IMR-90 (cell line): ENCODE measurements around the gene AKR1C8. TPM values are rescaled to one million over a fixed set of nuclear protein-coding genes. Genes with fewer than 3 reads are reported as not detected.

Experiments used
- ATAC-seq: fragments of 200-7000 bp; cut with Tn5 transposase; 2 replicates; pipeline ENCODE4 v1.9.1; 2020; ENCODE audit warnings: low read depth, mild to moderate bottlenecking, moderate library complexity
- BruUV-seq: library from RNA; stranded (reverse); fragments of 400-500 nt; replicated peaks from 2 replicates; lab custom pipeline; 2021; lab: Mats Ljungman, UMichigan
- CTCF ChIA-PET: fragments of 300-600 bp; formaldehyde crosslinking; extraction: SDS; loops from one replicate; lab custom pipeline; 2021; ENCODE audit warnings: antibody characterized with exemption; lab: Yijun Ruan, JAX
- POLR2A ChIA-PET: fragments of 300-600 bp; sonication (Branson Sonifier 250); formaldehyde crosslinking; loops from one replicate; lab custom pipeline; 2022; ENCODE audit warnings: antibody characterized with exemption; ENCODE audit not compliant: unreplicated experiment; lab: Charles Lee
- DNase-seq: peaks from one replicate; pipeline ENCODE4 v3.0.0; 2013
- H2AFZ ChIP-seq: replicated peaks from 2 replicates; pipeline ENCODE3; 2013; ENCODE audit warnings: low read length, mild to moderate bottlenecking; ENCODE audit not compliant: poor library complexity
- H2AK5ac ChIP-seq: 2 replicates; pipeline ENCODE4 v1.6.1; 2013; ENCODE audit warnings: low read depth, low read length, inconsistent platforms
- H2AK9ac ChIP-seq: replicated peaks from 2 replicates; pipeline ENCODE3; 2013; ENCODE audit warnings: mild to moderate bottlenecking, low read depth, low read length, moderate library complexity; ENCODE audit not compliant: poor library complexity
- H2BK120ac ChIP-seq: 2 replicates; pipeline ENCODE4 v1.6.1; 2013; ENCODE audit warnings: low read depth, low read length, inconsistent platforms
- H2BK15ac ChIP-seq: 3 replicates; pipeline ENCODE4 v1.6.1; 2013; ENCODE audit warnings: low read depth, low read length, inconsistent platforms
- H2BK20ac ChIP-seq: 2 replicates; pipeline ENCODE4 v1.6.1; 2013; ENCODE audit warnings: low read depth, mild to moderate bottlenecking, inconsistent platforms, low read length, moderate library complexity
- H2BK5ac ChIP-seq: 2 replicates; pipeline ENCODE4 v1.6.1; 2013; ENCODE audit warnings: mild to moderate bottlenecking, low read depth, low read length, inconsistent platforms; ENCODE audit not compliant: poor library complexity, severe bottlenecking
- H3K14ac ChIP-seq: replicated peaks from 2 replicates; pipeline ENCODE4 v1.6.1; 2013; ENCODE audit warnings: low read depth, low read length, inconsistent platforms
- H3K18ac ChIP-seq: 2 replicates; pipeline ENCODE4 v1.6.1; 2013; ENCODE audit warnings: low read depth, low read length, control low read depth
- H3K23ac ChIP-seq: 2 replicates; pipeline ENCODE4 v1.6.1; 2013; ENCODE audit warnings: low read depth, low read length, inconsistent platforms
- H3K27ac ChIP-seq: 2 replicates; pipeline ENCODE4 v1.5.1; 2013; ENCODE audit warnings: mild to moderate bottlenecking, control low read depth, low read length; ENCODE audit not compliant: insufficient read depth
- H3K27me3 ChIP-seq: 2 replicates; pipeline ENCODE4 v1.6.1; 2013; ENCODE audit warnings: low read length; ENCODE audit not compliant: control insufficient read depth, insufficient read depth
- H3K36me3 ChIP-seq: 2 replicates; pipeline ENCODE4 v1.6.1; 2013; ENCODE audit warnings: low read length, mixed read lengths; ENCODE audit not compliant: control insufficient read depth, insufficient read depth
- H3K4ac ChIP-seq: 2 replicates; pipeline ENCODE4 v1.6.1; 2013; ENCODE audit warnings: low read depth, low read length, inconsistent platforms
- H3K4me1 ChIP-seq: 2 replicates; pipeline ENCODE4 v1.6.1; 2013; ENCODE audit warnings: low read length, mixed read lengths; ENCODE audit not compliant: control insufficient read depth, insufficient read depth
- H3K4me2 ChIP-seq: 2 replicates; pipeline ENCODE4 v1.6.1; 2013; ENCODE audit warnings: low read depth, mild to moderate bottlenecking, control low read depth, low read length, moderate library complexity
- H3K4me3 ChIP-seq: 2 replicates; pipeline ENCODE4 v1.5.1; 2013; ENCODE audit warnings: low read depth, mild to moderate bottlenecking, control low read depth, low read length, moderate library complexity; ENCODE audit not compliant: insufficient read depth
- H3K56ac ChIP-seq: 2 replicates; pipeline ENCODE4 v1.6.1; 2013; ENCODE audit warnings: low read length, inconsistent platforms; ENCODE audit not compliant: insufficient read depth; ENCODE audit errors: extremely low read depth
- H3K79me1 ChIP-seq, 2 experiments: 2 replicates each; pipeline ENCODE4 v1.6.1; 2013; ENCODE audit warnings: low read length in 2 of 2, inconsistent platforms in 1 of 2, low read depth in 1 of 2
- H3K9ac ChIP-seq: 2 replicates; pipeline ENCODE4 v1.6.1; 2013; ENCODE audit warnings: low read depth, low read length, control low read depth
- H3K9me1 ChIP-seq: 2 replicates; pipeline ENCODE4 v1.6.1; 2013; ENCODE audit warnings: low read length, inconsistent platforms; ENCODE audit not compliant: insufficient read depth
- H3K9me3 ChIP-seq: 2 replicates; pipeline ENCODE4 v1.6.1; 2013; ENCODE audit warnings: low read length; ENCODE audit not compliant: control insufficient read depth, insufficient read depth
- H4K20me1 ChIP-seq: 2 replicates; pipeline ENCODE4 v1.6.1; 2013; ENCODE audit warnings: low read length, inconsistent platforms; ENCODE audit not compliant: insufficient read depth
- H4K5ac ChIP-seq: 2 replicates; pipeline ENCODE4 v1.6.1; 2013; ENCODE audit warnings: mild to moderate bottlenecking, low read depth, low read length, control low read depth
- H4K8ac ChIP-seq, 2 experiments: 2 replicates each; pipeline ENCODE4 v1.6.1; 2013; ENCODE audit warnings: low read depth in 2 of 2, low read length in 2 of 2, control low read depth in 1 of 2, inconsistent platforms in 1 of 2
- H4K91ac ChIP-seq: 2 replicates; pipeline ENCODE4 v1.6.1; 2013; ENCODE audit warnings: low read depth, low read length, inconsistent platforms; ENCODE audit not compliant: insufficient read depth
- BHLHE40 ChIP-seq: fragments of 150-350 bp; IDR thresholded peaks from 2 replicates; pipeline ENCODE4 v1.6.1; 2016; ENCODE audit warnings: mild to moderate bottlenecking, low read depth, low read length
- CEBPB ChIP-seq: IDR thresholded peaks from 2 replicates; pipeline ENCODE4 v1.6.1; 2012; ENCODE audit warnings: low read depth, low read length, improper control_type of control experiment
- MAFK ChIP-seq: IDR thresholded peaks from 2 replicates; pipeline ENCODE4 v1.6.1; 2012; ENCODE audit warnings: low read depth, low read length, improper control_type of control experiment
- MAZ ChIP-seq: IDR thresholded peaks from 2 replicates; pipeline ENCODE4 v1.6.1; 2012; ENCODE audit warnings: low read depth, mild to moderate bottlenecking, low read length, improper control_type of control experiment, moderate library complexity, borderline replicate concordance
- POLR2A ChIP-seq: IDR thresholded peaks from 2 replicates; pipeline ENCODE4 v1.6.1; 2012; ENCODE audit warnings: mild to moderate bottlenecking, low read depth, low read length
- RAD21 ChIP-seq: IDR thresholded peaks from 2 replicates; pipeline ENCODE4 v1.6.1; 2012; ENCODE audit warnings: low read length, improper control_type of control experiment
- RCOR1 ChIP-seq: IDR thresholded peaks from 2 replicates; pipeline ENCODE4 v1.6.1; 2012; ENCODE audit warnings: mild to moderate bottlenecking, low read length, improper control_type of control experiment; ENCODE audit not compliant: insufficient replicate concordance
- SMC3 ChIP-seq: fragments of 150-350 bp; IDR thresholded peaks from 2 replicates; pipeline ENCODE4 v1.6.1; 2016; ENCODE audit warnings: low read depth, mild to moderate bottlenecking, antibody characterized with exemption, low read length, moderate library complexity
- WGBS, 2 experiments: methylation state at CpG; one replicate each; pipeline versions ENCODE4 v1.1.5 to v1.1.7; 2013; ENCODE audit warnings: missing lambda C conversion rate in 2 of 2; ENCODE audit not compliant: insufficient read length in 1 of 2; ENCODE audit errors: extremely low coverage in 2 of 2; 5-methylcytosine and 5-hydroxymethylcytosine counted together
- dilution Hi-C: fragments of 300-500 bp; cut with HindIII; formaldehyde crosslinking; loops from one replicate; pipeline ENCODE4 v1.14.3; 2018; ENCODE audit warnings: low sequenced_read_pairs; ENCODE audit not compliant: unreplicated experiment
- in situ Hi-C: fragments of 300-500 bp; cut with MboI; formaldehyde crosslinking; loops from 3 replicates; pipeline ENCODE4 v1.14.3; 2019; ENCODE audit warnings: low sequenced_read_pairs, inconsistent platforms, mixed read lengths
- intact Hi-C: fragments of 100-400 bp; cut with micrococcal nuclease; formaldehyde crosslinking; loops from 2 replicates; pipeline ENCODE4 v1.10.0; 2022
- polyA plus RNA-seq, 3 experiments: library from polyadenylated mRNA; depleted of rRNA; stranded (reverse); fragments of >200 nt; gene quantifications; 2 replicates each; pipeline ENCODE4 v1.2.3, GENCODE V29; 2012; ENCODE audit warnings: low replicate concordance in 1 of 3
- total RNA-seq: library from RNA; depleted of rRNA; stranded (reverse); fragments of >200 nt; gene quantifications from 2 replicates; pipeline ENCODE4 v1.2.3, GENCODE V29; 2012
- TF ChIP-seq, protein P1 (sequence below): fragments of 150-350 bp; IDR thresholded peaks from 2 replicates; pipeline ENCODE4 v1.6.1; 2017; ENCODE audit warnings: mild to moderate bottlenecking, antibody characterized with exemption, low read length, low read depth

The AKR1C8 gene
- total and polyA plus RNA-seq, 2 of the 4 experiments (the other 2 are of a cell fraction): not detected

DNA sequence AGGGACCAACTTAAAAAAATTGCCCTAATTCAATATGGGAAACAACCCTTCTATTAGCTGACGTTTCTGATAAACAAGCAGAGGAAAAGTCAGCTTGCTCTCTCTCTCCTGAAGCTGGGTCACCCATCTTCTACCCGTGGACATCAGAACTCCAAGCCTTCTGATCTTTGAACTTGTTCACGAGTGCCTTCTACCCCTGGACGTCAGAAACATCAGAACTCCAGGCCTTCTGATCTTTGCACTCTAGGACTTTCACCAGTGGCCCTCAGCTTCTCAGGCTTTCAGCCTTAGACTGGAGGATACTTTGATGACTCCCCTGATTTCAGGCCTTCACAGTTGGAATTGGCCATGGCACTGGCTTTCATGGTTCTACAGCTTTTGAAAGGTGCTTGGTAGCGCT, 41.8 kb downstream of the AKR1C8 start:
- Histone ChIP-seq H3K14ac (no peak overlapping the region), H3K9me3 (no peaks in the 10 kb centered on the region; the same call in 1 of the 2 replicates), H4K91ac (no peak overlapping the region), H2AK9ac (no peak overlapping the region), H3K23ac (no peak overlapping the region), H3K9ac (no peak overlapping the region), H3K27ac (no peak overlapping the region), H3K4me2 (no peak overlapping the region), H2AK5ac (no peak overlapping the region), H3K56ac (no peak overlapping the region), H2AFZ (no peak overlapping the region), H3K4me3 (no peak overlapping the region), H3K79me1 (no peaks in the 10 kb centered on the region), H2BK120ac (no peak overlapping the region), H3K36me3 (no peaks in the 10 kb centered on the region), H3K9me1 (no peaks in the 10 kb centered on the region), H2BK20ac (no peak overlapping the region), H3K4ac (no peak overlapping the region), H4K5ac (no peak overlapping the region), H3K27me3 (no peaks in the 10 kb centered on the region), H4K20me1 (no peaks in the 10 kb centered on the region), H2BK15ac (no peak overlapping the region), H3K18ac (no peak overlapping the region), H2BK5ac (no peak overlapping the region), H4K8ac (no peak overlapping the region), H3K4me1 (no peaks in the 10 kb centered on the region)
- intact Hi-C loops (loop anchor here (10.0 kb wide), 1 partner anchor 52 kb away; the partner anchor contains the start of gene AKR1C4), dilution Hi-C loops (no loop called here), in situ Hi-C loops (no loop called here)
- DNase-seq: no peak
- ChIA-PET POLR2A (no interaction called here), CTCF (no interaction called here)
- 11% methylated on average over 4 of the region's 5 CpGs; no CpG with 5 or more reads in 1 of the 2 experiments for WGBS, 2 experiments
- TF ChIP-seq RAD21 (no peak), MAZ (no peak), RCOR1 (no peak), SMC3 (no peak), CEBPB (no peak), MAFK (no peak), BHLHE40 (no peak), POLR2A (no peak)
- TF ChIP-seq, protein P1, sequence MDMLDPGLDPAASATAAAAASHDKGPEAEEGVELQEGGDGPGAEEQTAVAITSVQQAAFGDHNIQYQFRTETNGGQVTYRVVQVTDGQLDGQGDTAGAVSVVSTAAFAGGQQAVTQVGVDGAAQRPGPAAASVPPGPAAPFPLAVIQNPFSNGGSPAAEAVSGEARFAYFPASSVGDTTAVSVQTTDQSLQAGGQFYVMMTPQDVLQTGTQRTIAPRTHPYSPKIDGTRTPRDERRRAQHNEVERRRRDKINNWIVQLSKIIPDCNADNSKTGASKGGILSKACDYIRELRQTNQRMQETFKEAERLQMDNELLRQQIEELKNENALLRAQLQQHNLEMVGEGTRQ: no peak
- BruUV-seq: no TSS peak
- ATAC-seq: no peak
